Endothelial cell of umbilical vein (primary cell): Measurements from ENCODE around the gene ATP10A.

Experiments
- CTCF ChIP-seq, 2 donors: IDR thresholded peaks; 1 replicate in 1 of 2; 2 replicates in 1 of 2; pipeline ENCODE4 v1.5.1; 2011; ENCODE audit warnings: low read length in 2 of 2, mild to moderate bottlenecking in 2 of 2, moderate library complexity in 2 of 2, control low read depth in 1 of 2, inconsistent platforms in 1 of 2, low read depth in 1 of 2; ENCODE audit not compliant: insufficient read depth in 1 of 2; ENCODE audit errors: extremely low read depth in 1 of 2
- EZH2 ChIP-seq: IDR thresholded peaks from 2 replicates; pipeline ENCODE4 v1.6.1; 2012; ENCODE audit warnings: borderline replicate concordance, low read depth, mild to moderate bottlenecking, moderate library complexity, low read length, inconsistent platforms; ENCODE audit not compliant: severe bottlenecking
- GATA2 ChIP-seq: IDR thresholded peaks from 2 replicates; pipeline ENCODE4 v1.7.0; 2011; ENCODE audit warnings: low read depth, mild to moderate bottlenecking, moderate library complexity, mixed read lengths, low read length; ENCODE audit not compliant: insufficient read length, insufficient read depth
- JUN ChIP-seq: IDR thresholded peaks from 2 replicates; pipeline ENCODE4 v1.6.1; 2011; ENCODE audit warnings: borderline replicate concordance, low read depth; ENCODE audit not compliant: insufficient read length, insufficient read depth
- MAX ChIP-seq: IDR thresholded peaks from 2 replicates; pipeline ENCODE4 v1.6.1; 2011; ENCODE audit not compliant: insufficient read depth, insufficient read length
- MYC ChIP-seq: IDR thresholded peaks from one replicate; pipeline ENCODE4 v1.6.1; 2011; ENCODE audit warnings: mild to moderate bottlenecking, low read depth, low read length
- POLR2A ChIP-seq: IDR thresholded peaks from 2 replicates; pipeline ENCODE4 v1.6.1; 2012; ENCODE audit warnings: low read depth, mild to moderate bottlenecking, control low read depth, low read length
- POLR2AphosphoS5 ChIP-seq: IDR thresholded peaks from 2 replicates; pipeline ENCODE4 v1.6.1; 2012; ENCODE audit warnings: low read depth, mild to moderate bottlenecking, control low read depth, low read length, moderate library complexity; ENCODE audit not compliant: insufficient read depth

DNA sequence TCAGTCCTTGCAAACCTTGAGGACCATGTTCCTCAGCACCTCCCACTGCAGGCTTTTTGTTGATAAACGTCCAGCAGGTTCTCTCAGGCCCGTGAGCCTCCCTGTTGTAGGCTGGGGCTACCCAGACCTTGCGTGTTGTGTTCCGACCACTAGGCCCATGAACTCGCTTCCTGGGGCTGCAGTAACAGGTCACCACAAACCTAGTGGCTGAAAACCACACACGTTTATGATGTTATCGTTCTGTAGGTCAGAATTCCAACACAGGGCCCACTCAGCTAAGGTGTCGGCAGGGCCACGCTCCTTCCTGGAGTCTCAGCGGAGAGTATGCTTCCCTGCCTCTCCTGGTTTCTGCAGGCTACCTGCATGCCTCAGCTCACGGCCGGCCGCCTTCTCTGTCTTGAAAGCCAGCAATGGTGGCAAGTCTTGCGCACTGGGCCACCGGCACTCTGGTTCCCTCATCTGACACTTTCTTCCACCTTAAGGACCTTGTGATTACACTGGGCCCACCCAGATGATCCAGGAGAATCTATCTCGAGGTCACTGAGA, 60.8 kb downstream of the ATP10A start:
- no peak for TF ChIP-seq POLR2AphosphoS5
- TF ChIP-seq POLR2A: no peak
- TF ChIP-seq EZH2: no peak
- TF ChIP-seq CTCF (IDR thresholded peaks at IDR 0.05; ENCODE audit: extremely low read depth in 1 of 2, insufficient read depth in 1 of 2, low read depth in 1 of 2, low read length in 2 of 2): no peak
- TF ChIP-seq MYC: no peak
- TF ChIP-seq JUN: no peak
- no peak for TF ChIP-seq MAX
- no peak for TF ChIP-seq GATA2
